GM08714 (cell line): Measurements from ENCODE around the gene DLGAP4.

Experiments
- H3K4me3 ChIP-seq: fragments of 200-500 bp; sonication (Bioruptor generic); 2 replicates; pipeline ENCODE4 v1.5.1; 2014; ENCODE audit warnings: mild to moderate bottlenecking, low read length, inconsistent platforms
- ZNF274 ChIP-seq: IDR thresholded peaks from 2 replicates; pipeline ENCODE4 v1.6.1; 2012; ENCODE audit warnings: mild to moderate bottlenecking, low read depth, low read length

The DLGAP4 gene

GRCh38 chr20:36479938-36480337 is 173.8 kb downstream of the DLGAP4 start:
- no peak overlapping the region for H3K4me3 ChIP-seq
- TF ChIP-seq ZNF274, result no peak

DNA sequence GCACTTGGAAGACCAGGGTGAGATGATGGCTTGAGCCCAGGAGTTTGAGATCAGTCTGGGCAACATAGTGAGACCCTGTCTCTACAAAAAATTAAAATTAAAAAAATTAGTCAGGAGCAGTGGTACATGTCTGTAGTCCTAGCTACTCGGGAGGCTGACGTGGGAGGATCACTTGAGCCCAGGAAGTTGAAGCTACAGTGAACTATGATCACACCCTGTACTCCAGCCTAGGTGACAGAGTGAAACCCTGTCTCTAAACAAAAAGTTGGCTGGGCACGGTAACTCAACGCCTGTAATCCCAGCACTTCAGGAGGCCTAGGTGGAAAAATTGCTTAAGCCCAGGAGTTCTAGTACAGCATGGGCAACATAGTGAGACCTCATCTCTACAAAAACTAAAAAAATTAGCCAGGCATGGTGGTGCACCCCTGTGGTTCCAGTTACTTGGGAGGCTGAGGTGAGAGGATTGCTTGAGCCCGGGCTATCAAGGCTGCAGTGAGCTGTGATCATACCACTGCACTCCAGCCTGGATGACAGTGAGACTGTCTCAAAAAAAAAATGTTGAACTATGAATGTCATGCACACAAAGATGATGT is 174.4 kb downstream of the DLGAP4 start:
- TF ChIP-seq ZNF274, result no peak
- H3K4me3 ChIP-seq, result no peak overlapping the region

GRCh38 chr20:36481380-36482043 is 175.4 kb downstream of the DLGAP4 start:
- H3K4me3 ChIP-seq, result no peak overlapping the region

DNA sequence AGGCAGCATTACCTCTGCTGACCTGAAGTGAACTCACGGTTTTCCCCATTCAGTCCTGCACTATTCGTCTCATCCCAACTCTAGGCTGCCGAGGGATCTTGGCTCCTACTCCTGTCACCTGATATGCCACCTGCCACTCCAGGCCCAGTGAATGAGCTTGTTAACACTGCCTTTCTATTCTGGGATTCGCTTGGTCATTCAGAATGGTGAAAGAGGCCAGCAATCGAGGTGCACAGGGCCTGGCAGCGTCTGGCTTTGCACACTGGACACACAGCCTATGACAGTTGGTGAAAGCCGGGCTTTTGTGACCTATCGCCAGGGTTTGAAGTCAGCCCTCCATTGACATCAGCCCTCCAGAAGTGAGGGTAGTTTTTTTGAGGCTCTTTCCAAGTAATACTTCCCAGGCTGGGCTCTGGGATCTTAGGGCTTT is 175.9 kb downstream of the DLGAP4 start:
- H3K4me3 ChIP-seq, result no peak overlapping the region

More at GRCh38 chr20:36481380-36482043, 175.4 kb downstream of the DLGAP4 start:
- no peak for TF ChIP-seq ZNF274

GRCh38 chr20:36483209-36483918 is 177.2 kb downstream of the DLGAP4 start:
- no peak for TF ChIP-seq ZNF274
- H3K4me3 ChIP-seq, result no peak overlapping the region

More for the DNA sequence above, 175.9 kb downstream of the DLGAP4 start:
- TF ChIP-seq ZNF274, result no peak

DNA sequence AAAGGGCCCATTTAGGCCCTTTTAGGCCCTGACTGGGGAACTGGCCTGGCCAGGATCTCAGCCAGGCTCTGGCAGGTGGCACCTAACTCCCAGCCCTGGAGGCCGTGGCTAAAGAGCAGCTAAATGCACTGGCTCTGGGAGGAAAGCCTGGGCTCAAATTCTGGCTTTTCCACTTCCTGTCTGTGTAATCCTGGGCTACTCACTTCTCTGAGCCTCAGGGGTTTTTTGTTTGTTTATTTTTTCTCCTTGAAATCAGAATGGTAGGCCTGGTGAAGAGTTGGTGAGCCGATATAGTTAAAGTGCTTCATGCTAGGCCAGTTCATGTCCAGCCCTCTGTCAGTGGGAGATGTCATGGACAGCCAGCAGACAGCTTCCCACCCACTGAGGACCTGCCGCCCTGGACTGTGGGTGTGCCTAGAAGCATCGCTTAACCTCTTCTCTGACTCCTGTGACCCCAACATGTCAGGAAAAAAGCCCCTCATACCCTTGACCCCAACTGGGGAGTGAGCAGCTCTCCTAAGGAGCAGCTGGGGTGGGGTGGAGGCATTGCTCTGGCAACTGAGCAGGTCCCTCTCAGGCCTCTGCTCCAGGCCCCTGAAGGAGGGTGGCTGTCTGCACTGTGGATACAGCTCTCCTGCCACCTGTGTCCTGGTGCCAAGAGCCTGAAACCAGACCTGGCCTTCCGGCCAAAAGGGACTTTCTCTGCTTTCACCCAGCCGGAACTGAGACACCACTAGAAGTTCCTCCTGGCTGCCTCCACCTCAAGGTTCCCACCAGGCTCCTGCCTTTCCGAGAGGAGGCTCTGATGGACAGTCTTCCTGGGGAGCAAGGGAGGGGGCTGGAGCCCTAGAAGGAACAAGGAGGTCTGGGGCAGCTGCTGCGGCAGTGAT is 178.0 kb downstream of the DLGAP4 start:
- no peak for TF ChIP-seq ZNF274
- no peak overlapping the region for H3K4me3 ChIP-seq

DNA sequence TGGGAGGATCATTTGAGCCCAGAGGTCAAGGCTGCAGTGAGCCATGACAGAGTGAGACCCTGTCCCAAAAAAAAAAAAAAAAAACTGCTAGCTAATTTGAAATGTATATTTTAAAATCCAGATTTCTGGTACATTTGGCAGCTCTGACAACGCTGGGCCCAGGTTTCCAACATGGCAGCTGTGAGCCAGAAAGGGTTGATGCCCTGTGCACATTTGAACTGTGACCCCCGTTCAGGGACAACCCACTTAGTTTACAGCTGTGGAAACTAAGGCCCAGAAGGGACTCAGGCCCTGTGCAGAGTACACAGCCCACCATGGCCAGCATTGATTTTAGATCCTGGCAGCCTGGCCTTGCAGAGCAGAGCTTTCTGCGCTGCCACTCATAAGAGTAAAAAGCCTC is 179.1 kb downstream of the DLGAP4 start:
- TF ChIP-seq ZNF274, result no peak
- no peak overlapping the region for H3K4me3 ChIP-seq

GRCh38 chr20:36487069-36487468 is 180.9 kb downstream of the DLGAP4 start:
- no peak for TF ChIP-seq ZNF274
- H3K4me3 ChIP-seq, result no peak overlapping the region

DNA sequence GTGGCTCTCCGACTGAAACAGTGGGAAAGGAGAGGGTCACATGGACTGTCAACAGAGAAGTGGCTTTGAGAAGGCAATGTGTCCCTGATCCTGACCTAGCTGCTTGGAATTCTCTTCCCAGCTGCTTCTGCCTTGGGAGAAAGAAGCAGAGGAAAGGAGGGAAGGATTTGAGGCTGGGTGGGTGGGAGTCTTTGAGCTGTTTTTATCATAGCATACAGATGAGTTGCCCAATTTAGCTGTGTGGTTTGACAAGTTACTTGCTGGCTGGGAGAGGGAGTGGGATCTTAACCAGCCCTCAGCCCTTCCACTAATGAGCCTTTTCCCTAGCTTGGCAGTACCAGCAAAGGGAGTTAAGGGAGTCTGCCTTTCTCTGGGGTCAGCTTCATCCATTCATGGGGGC is 184.1 kb downstream of the DLGAP4 start:
- H3K4me3 ChIP-seq, result no peak overlapping the region
- TF ChIP-seq ZNF274, result no peak

DNA sequence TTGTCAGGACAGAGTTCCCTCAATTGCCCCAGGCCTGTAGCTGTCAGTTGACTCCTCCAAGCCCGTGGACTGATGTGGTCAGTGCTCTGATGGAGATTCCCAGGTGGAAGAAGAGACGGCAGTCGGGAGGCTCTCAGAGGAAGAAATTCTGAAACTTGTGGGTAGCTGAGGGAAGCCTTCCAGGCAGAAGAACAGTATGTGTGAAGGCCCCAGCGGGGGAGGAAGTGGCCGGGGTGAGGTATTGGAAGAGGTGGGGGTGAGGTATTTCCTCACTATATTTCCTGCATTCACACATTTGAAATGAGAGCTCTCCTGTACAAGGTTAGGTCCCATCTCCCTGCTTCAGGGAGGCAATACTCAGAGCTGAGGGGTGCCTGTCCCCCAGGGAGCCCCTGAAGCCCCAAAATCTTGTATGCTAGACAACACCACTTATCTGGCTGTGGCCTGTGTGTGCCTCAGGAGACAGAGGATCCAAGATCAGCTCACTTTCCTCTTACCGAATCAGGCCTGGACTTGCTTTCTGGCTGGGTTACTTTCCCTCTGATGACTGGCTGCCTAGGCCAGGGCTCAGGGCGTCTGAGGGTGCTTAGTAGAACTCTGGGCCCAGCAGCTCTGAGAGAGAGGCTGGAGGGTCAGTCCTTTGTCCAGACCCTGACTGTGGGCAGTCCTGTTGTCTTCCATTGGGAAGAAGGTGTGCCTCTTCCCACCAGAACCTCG is 185.9 kb downstream of the DLGAP4 start:
- H3K4me3 ChIP-seq, result no peak overlapping the region
- no peak for TF ChIP-seq ZNF274

- H3K4me3 ChIP-seq, result no peak overlapping the region
- no peak for TF ChIP-seq ZNF274
These were observed 187.1 kb downstream of the DLGAP4 start for GRCh38 chr20:36493051-36493800.

DNA sequence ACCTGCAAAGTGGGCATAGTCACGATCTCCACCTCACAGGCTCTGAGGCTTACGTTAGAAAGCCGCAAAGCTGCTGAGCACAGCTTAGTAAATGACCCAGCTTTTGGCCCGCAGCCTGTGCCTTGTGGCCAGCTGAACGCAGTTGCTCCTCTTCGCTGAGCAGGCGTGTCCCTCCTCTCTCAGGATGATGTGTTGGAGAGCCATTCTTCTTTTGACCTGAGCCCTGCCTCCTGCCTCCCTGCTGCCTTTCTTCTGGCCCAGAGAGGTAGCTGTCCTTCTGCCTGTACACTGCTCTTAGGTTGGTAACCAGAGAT is 187.6 kb downstream of the DLGAP4 start:
- no peak overlapping the region for H3K4me3 ChIP-seq
- no peak for TF ChIP-seq ZNF274
